ENCODE results near the gene STIM1.

Gene STIM1

GRCh38 chr11:3856856-3857553, 1.5 kb downstream of the STIM1 start:
- DNase-seq = no peak

GRCh38 chr11:3857628-3858027, 2.2 kb downstream of the STIM1 start:
- DNase-seq = no peak

- peak in 1 of 2 experiments; percentile 44 for DNase-seq
Observed at GRCh38 chr11:3859373-3859881, 4.0 kb downstream of the STIM1 start.

- DNase-seq = peak in 1 of 2 experiments; percentile 60
Observed at GRCh38 chr11:3860375-3860774, 4.9 kb downstream of the STIM1 start.

DNA sequence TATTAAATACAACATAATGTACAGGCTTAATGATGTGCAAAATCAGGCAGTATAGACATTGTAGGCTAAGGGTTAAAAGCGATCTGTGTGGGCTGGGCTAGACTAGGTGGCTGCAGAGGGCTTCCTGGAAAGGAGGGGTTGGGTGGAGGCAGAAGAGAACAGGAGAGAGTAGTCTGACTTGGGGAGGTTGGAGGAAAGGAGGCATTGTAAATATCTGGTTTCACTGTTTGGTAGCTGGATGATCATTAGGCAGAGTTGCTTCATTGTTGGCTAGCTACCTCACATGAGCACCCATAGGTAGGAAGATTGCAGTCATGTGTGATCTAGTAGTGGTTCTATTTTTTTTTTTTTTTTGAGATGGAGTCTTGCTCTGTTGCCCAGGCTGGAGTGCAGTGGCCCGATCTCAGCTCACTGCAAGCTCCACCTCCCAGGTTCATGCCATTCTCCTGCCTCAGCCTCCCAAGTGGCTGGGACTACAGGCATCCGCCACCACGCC, 5.5 kb downstream of the STIM1 start:
- peak; percentile 42 to 50 for DNase-seq

DNA sequence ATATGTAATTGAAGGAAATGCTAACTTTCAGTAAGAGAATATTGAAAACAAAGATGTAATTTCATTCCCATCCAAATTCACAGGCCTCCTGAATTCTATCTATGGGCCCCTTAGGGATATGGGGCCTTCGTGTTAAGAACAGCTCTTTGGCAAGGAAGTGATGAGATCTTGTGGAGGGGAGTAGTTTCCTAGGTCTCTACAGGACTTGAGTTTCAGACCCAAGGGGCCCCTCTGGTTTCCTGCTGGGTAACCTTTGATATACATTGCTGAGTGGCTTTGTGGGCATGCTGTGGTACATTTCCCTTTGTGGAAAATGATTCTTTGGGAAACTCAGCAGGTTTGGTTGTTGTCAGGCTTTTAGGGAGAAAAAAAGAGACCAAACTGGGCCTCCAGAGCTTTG, 6.2 kb downstream of the STIM1 start:
- DNase-seq = no peak

DNA sequence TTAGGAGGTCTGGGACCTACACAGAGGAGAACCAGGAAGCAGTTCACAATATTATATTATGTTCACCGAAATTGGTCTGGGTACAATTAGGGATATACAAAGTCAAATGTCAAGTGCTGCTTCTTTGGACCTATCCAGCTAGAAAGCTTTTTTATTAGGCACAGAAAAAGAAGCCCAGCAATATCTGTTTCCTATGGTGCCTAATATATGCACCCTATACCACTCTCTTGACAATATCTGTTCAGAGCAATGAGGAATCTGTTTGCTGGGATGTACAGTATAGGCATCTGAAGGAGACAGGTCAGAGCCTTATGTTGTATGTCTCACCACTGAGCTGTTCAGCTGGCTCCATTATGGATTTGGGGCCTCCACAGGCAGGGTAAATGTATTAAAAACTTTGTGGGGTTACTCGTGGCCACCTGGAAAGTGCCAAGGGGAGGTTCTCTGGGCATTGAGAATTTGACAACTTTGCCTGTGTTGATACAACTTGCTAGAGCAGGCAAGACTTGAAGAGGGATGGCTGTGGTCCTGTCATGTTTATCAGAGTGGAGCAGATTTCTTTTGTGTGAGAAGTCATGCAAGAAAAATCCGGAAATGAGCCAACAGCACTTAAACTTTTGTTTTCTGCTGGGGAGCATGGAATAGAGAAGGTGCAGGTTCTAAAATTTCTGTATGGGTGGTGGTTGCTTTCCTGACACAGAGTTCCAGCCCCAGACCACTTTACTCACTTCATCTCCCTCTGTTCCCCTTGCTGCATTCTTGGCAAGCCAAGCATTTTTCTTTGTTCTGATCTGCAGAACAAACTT, 10.1 kb downstream of the STIM1 start:
- DNase-seq = no peak

- no peak for DNase-seq
Observed at GRCh38 chr11:3866206-3866605, 10.7 kb downstream of the STIM1 start.

GRCh38 chr11:3866836-3867208, 11.4 kb downstream of the STIM1 start:
- DNase-seq = no peak

GRCh38 chr11:3867209-3868091, 12.0 kb downstream of the STIM1 start:
- DNase-seq = peak; percentile 38 to 52

GRCh38 chr11:3873712-3874349, 18.4 kb downstream of the STIM1 start:
- no peak for DNase-seq

GRCh38 chr11:3876613-3877012, 21.1 kb downstream of the STIM1 start:
- DNase-seq = no peak

GRCh38 chr11:3877364-3878257, 22.1 kb downstream of the STIM1 start:
- no peak for DNase-seq

GRCh38 chr11:3878258-3878584, 22.8 kb downstream of the STIM1 start:
- DNase-seq = no peak

DNA sequence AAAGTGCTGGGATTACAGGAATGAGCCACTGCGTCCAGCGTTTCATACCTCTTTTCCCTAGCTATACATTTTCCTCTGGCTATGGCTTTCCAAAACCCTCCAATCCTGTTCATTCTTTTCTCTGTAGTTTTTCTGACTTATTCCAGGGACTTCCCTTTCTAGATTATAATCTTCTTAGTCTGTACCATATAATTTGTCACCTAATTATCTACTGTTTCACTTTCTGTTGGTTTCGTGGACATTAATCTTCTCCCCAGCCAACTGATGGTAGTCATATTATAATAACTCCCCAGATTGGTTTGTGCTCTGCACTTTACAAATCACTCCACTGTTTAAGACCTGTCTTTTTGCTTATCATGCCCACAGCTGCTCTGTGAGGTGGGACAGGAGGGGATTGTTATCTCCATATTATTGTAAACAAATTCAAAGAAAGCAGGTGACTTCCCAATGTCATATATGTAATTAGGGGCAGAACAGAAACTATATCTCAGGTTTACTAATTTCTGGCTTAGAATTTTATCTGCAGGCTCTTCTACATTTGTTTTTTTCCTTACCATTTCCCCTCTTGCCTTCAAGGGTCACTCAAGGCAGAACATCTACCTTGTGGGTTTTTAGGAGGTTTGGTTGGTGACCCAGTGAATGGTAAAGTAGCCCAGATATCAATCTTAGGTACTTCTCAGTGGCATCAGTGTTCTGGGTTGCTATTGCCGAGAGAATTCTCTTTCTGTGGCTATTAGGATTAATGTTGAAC, 23.9 kb downstream of the STIM1 start:
- DNase-seq = no peak

GRCh38 chr11:3879967-3880542, 24.6 kb downstream of the STIM1 start:
- DNase-seq = no peak

DNA sequence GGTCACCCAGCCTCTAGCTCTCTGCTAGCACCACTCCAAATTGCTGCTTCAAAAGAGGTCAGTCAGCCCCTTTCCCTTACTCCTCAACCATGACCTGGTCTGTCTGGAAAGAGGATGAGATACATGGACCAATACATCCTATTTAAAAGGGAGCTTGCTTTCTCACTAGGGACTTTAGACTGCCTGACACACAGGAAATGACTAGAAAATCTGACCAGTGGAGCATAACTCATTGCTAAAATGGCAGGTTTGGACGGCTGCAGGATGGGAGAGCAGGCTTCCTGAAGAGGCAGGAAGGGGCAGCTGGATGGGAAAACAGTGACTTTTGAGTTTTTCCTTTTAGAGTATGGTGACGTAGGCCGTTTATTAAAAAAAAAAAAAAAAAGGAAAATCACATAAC, 25.3 kb downstream of the STIM1 start:
- DNase-seq = no peak

DNA sequence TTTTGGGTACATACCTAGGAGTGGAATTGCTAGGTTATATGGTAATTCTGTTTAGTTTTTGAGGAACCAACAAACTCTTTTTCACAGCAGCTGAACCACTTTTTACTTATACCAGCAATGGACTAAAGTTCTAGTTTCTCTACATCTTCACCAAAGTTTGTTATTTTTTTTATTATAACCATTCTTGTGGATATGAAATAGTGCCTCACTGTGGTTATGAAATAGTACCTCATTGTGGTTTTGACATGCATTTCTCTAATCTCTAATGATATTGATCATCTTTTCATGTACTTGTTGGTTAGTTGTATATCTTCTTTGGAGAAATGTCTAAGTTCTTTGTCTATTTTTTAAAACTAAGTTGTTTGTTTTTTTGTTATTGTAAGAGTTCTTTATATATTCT, 27.2 kb downstream of the STIM1 start:
- DNase-seq = no peak

DNA sequence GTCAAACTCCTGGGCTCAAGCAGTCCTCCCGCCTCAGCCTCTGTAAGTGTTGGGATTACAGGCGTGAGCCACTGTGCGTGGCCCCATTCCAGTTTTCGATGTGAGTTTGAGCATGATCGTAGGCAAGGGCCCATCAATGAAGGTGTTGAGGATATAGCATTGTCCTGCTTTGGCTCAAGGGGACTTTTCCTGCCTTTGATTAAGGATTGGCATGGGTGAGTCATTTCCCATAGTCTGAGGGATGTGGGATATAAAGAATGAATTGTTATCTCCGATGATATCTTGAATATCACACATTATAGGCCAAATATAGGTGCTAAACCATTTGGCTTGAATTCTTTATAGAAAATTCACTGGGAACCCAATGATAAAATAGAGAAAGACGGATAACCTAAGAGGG, 30.4 kb downstream of the STIM1 start:
- DNase-seq = no peak

DNA sequence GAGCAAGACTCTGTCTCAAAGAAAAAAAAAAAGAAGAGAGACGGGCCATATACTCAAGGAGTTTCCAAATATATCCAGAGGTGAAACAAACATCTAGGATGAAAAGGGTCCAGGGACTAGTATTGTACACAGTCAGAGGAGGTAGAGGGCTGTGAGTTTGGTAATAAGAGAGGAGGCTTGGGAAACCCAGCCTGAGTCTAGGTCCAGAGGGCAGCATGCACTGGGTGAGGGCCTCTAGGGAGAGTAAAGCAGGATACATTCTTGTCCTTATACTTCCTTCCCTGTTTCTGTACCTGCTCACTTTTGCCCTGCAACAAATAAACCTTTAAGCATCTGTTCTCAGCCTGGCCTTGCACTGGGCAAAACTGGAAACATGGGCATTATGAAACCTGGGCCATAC, 31.5 kb downstream of the STIM1 start:
- no peak for DNase-seq
